Testis (tissue), 2 donors: ENCODE data around the gene SMIM10L1.

Experiments
- POLR2A ChIP-seq: fragments of 450-650 bp; IDR thresholded peaks from one replicate; pipeline ENCODE4 v1.6.1; 2017; ENCODE audit warnings: antibody characterized with exemption, mild to moderate bottlenecking, moderate library complexity
- TF ChIP-seq, protein P1 (sequence below), 3 experiments: fragments of 450-650 bp in 2 of 3; fragments of 200-600 bp in 1 of 3; sonication (generic) in 1 of 3; IDR thresholded peaks; one replicate each; pipeline ENCODE4 v1.5.1; 2016 to 2019; ENCODE audit warnings: antibody characterized with exemption in 3 of 3, mild to moderate bottlenecking in 2 of 3, moderate library complexity in 1 of 3

DNA sequence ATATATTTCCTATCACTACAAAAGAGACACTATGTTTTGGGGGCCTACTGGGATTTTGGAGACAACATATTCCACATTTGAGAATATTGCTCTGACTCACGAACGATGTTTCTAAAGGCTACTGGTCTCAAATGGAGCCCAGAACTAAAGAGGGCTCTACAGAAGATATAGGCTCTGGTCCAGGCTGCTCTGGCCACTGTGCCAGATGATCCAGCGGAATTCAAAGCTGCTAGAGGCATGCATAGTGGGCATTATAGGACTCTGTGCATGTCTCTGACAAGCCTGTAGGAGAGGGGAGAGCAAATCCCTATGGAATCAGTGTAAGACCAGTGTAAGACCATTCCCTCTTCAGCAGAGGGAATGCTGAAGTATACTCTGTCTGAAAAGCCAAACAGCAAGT lies 40.6 kb upstream of the SMIM10L1 start:
- TF ChIP-seq, protein P1, sequence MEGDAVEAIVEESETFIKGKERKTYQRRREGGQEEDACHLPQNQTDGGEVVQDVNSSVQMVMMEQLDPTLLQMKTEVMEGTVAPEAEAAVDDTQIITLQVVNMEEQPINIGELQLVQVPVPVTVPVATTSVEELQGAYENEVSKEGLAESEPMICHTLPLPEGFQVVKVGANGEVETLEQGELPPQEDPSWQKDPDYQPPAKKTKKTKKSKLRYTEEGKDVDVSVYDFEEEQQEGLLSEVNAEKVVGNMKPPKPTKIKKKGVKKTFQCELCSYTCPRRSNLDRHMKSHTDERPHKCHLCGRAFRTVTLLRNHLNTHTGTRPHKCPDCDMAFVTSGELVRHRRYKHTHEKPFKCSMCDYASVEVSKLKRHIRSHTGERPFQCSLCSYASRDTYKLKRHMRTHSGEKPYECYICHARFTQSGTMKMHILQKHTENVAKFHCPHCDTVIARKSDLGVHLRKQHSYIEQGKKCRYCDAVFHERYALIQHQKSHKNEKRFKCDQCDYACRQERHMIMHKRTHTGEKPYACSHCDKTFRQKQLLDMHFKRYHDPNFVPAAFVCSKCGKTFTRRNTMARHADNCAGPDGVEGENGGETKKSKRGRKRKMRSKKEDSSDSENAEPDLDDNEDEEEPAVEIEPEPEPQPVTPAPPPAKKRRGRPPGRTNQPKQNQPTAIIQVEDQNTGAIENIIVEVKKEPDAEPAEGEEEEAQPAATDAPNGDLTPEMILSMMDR (IDR thresholded peaks at IDR 0.05): no peak
- no peak for TF ChIP-seq POLR2A
